ENCODE data around the gene ITCH. TPM values are rescaled to one million over a fixed set of nuclear protein-coding genes. Genes with fewer than 3 reads are reported as not detected.
"Not testable (repeated sequence)": the region's sequence is repeated elsewhere in the genome, so short reads cannot be mapped to it uniquely, and the experiment has no call there.

Gene ITCH
- total RNA-seq, 2 donors from 2014 or later = 46.2 to 70.6 TPM

DNA sequence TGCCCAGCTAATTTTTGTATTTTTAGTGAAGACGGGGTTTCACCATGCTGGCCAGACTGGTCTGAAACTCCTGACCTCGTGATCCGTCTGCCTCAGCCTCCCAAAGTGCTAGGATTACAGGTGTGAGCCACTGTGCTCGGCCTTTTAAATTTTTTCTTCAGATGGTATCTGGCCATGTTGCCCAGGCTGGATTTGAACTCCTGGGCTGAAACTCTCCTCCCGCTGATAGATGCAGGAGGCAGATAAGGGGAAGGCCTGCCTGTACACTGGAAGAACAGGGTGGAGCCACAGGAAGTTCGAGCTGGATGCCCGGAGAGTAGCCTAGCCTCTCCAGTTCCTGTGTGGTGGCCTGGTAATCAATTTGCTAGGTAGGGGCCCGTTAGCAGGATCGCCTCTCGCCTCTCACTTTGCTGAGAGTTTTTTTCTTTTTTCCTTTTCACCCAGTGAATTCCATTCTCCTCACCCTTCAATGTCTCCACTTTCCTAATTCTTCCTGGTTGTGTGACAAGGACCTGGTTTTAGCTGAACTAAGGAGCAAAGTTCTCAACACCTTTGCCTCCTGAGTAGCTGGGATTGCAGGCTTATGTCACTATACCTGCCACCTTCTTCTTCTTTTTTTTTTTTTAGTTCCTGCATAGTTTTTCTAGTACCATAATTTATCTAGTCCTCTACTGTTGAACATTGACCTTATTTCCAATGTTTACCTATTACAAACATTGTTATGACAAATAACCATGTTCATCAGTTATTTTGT, 19.4 kb upstream of the ITCH start:
- H3K9me3 ChIP-seq = no peaks in the 10 kb centered on the region
- no peaks in the 10 kb centered on the region for H3K27me3 ChIP-seq (replicated peaks; ENCODE audit: insufficient read depth)
- DNase-seq (ENCODE audit: low spot score) (no peak), ATAC-seq (ENCODE audit: insufficient number of reproducible peaks, low FRiP score, low read depth) (no peak)
- H3K36me3 ChIP-seq = no peaks in the 10 kb centered on the region
- no peak overlapping the region for H3K4me3 ChIP-seq
- TF ChIP-seq, protein P1, sequence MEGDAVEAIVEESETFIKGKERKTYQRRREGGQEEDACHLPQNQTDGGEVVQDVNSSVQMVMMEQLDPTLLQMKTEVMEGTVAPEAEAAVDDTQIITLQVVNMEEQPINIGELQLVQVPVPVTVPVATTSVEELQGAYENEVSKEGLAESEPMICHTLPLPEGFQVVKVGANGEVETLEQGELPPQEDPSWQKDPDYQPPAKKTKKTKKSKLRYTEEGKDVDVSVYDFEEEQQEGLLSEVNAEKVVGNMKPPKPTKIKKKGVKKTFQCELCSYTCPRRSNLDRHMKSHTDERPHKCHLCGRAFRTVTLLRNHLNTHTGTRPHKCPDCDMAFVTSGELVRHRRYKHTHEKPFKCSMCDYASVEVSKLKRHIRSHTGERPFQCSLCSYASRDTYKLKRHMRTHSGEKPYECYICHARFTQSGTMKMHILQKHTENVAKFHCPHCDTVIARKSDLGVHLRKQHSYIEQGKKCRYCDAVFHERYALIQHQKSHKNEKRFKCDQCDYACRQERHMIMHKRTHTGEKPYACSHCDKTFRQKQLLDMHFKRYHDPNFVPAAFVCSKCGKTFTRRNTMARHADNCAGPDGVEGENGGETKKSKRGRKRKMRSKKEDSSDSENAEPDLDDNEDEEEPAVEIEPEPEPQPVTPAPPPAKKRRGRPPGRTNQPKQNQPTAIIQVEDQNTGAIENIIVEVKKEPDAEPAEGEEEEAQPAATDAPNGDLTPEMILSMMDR (IDR thresholded peaks at IDR 0.05) = no peak
- no peak overlapping the region for H3K27ac ChIP-seq
- no peaks in the 10 kb centered on the region for H3K4me1 ChIP-seq (ENCODE audit: control insufficient read depth in 1 of 2, low read depth in 2 of 2)

DNA sequence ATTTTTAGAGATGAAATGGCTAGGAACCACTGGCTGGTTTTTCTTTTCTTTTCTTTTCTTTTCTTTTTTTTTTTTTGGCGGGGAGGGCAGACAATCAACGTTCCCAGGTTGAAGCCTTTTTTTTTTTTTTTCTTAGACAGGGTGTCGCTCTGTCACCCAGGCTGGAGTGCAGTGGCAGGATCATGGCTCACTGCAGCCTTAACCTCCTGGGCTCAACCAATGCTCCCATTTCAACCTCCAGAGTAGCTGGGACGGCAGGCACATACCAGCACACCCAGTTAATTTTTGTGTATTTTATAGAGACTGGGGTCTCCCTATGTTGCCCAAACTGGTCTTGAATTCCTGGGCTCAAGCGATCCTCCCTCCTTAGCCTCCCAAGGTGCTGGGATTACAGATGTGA, 18.8 kb upstream of the ITCH start:
- Histone ChIP-seq H3K27ac (no peak overlapping the region), H3K9me3 (no peaks in the 10 kb centered on the region), H3K27me3 (replicated peaks; ENCODE audit: insufficient read depth) (no peaks in the 10 kb centered on the region), H3K4me3 (no peak overlapping the region), H3K4me1 (ENCODE audit: control insufficient read depth in 1 of 2, low read depth in 2 of 2) (no peaks in the 10 kb centered on the region), H3K36me3 (no peaks in the 10 kb centered on the region)
- TF ChIP-seq, protein P1 (IDR thresholded peaks at IDR 0.05) = no peak
- ATAC-seq (ENCODE audit: insufficient number of reproducible peaks, low FRiP score, low read depth) (no peak), DNase-seq (ENCODE audit: low spot score) (no peak)

DNA sequence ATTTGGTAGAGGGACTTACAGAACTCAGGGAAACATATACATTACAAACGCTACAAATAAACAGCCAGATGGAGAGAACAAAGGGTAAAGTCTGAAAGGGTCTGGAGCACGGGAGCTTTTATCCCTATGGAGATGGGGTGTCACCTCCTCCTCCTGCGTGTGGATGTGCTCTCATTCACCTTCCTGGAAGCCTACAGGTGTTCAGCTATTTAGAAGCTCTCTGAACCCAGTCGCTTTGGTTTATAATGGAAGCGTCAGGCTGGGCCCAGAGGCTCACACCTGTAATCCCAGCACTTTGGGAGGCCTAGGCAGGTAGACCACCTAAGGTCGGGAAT, 17.7 kb upstream of the ITCH start:
- H3K27me3 ChIP-seq (replicated peaks; ENCODE audit: insufficient read depth) = no peaks in the 10 kb centered on the region
- H3K9me3 ChIP-seq = no peaks in the 10 kb centered on the region
- no peak overlapping the region for H3K27ac ChIP-seq
- no peaks in the 10 kb centered on the region for H3K36me3 ChIP-seq
- DNase-seq (ENCODE audit: low spot score) = no peak
- no peak overlapping the region for H3K4me3 ChIP-seq
- no peaks in the 10 kb centered on the region for H3K4me1 ChIP-seq (ENCODE audit: control insufficient read depth in 1 of 2, low read depth in 2 of 2)
- TF ChIP-seq, protein P1 (IDR thresholded peaks at IDR 0.05) = no peak
- no peak for ATAC-seq (ENCODE audit: insufficient number of reproducible peaks, low FRiP score, low read depth)

DNA sequence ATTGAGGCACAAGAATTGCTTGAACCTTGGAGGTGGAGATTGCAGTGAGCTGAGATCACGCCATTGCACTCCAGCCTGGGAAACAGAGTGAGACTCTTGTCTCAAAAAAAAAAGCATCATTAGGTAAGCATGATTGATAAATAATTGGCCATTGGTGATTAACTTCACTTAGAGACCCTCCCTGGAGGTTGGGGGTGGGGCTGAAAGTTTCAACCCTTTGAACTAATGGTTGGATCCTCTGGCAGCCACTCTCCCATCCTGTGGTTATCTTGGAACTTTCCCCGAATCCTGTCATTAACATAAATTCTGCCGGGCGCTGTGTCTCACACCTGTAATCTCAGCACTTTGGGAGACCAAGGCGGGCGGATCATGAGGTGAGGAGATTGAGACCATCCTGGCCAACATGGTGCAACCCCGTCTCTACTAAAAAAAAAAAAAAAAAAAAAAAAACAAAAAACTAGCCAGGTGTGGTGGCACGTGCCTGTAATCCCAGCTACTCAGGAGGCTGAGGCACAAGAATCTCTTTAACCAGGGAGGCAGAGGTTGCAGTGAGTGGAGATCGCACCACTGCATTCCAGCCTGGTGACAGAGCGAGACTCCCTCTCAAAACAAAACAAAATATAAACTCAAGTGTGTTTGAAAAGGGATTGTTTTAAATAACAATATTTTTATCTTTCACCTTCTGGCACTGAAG, 17.1 kb upstream of the ITCH start:
- ATAC-seq (ENCODE audit: insufficient number of reproducible peaks, low FRiP score, low read depth); H3K4me3 ChIP-seq; H3K4me1 ChIP-seq (ENCODE audit: control insufficient read depth in 1 of 2, low read depth in 2 of 2); H3K9me3 ChIP-seq; H3K36me3 ChIP-seq; H3K27ac ChIP-seq; DNase-seq (ENCODE audit: low spot score); H3K27me3 ChIP-seq (replicated peaks; ENCODE audit: insufficient read depth): not testable (repeated sequence)

DNA sequence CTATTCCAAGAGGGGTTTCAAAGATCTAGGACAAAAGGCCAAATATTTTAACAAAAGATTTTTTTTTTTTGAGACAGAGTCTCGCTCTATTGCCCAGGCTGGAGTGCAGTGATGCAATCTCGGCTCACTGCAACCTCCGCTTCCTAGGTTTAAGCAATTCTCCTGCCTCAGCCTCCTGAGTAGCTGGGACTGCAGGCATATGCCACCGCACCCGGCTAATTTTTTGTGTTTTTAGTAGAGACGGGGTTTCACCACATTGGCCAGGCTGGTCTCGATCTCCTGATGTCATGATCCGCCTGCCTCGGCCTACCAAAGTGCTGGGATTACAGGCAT, 16.6 kb upstream of the ITCH start:
- H3K4me1 ChIP-seq (ENCODE audit: control insufficient read depth in 1 of 2, low read depth in 2 of 2); DNase-seq (ENCODE audit: low spot score); H3K9me3 ChIP-seq; ATAC-seq (ENCODE audit: insufficient number of reproducible peaks, low FRiP score, low read depth); H3K36me3 ChIP-seq; H3K4me3 ChIP-seq; H3K27ac ChIP-seq; H3K27me3 ChIP-seq (replicated peaks; ENCODE audit: insufficient read depth): not testable (repeated sequence)

DNA sequence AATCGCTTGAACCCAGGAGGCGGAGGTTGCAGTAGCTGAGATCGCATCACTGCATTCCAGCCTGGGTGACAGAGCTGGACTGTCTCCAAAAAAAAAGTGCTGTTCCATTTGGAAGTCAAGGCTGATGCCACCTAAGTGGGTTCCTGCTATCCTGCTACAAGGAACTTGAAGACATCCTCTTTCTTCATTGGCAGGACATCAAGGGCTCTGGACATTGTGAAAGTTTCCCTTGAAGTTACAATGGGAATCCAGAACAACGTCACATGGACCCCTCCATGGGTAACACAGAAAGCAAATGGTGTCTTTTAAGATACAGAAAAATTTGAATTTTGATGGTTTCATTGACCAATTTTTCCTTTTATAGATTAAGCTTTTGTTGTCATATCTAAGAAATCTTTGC, 15.5 kb upstream of the ITCH start:
- no peak for ATAC-seq (ENCODE audit: insufficient number of reproducible peaks, low FRiP score, low read depth)
- no peaks in the 10 kb centered on the region for H3K9me3 ChIP-seq

More for the DNA sequence above, 15.5 kb upstream of the ITCH start:
- Histone ChIP-seq H3K27me3 (replicated peaks; ENCODE audit: insufficient read depth) (no peaks in the 10 kb centered on the region), H3K4me1 (ENCODE audit: control insufficient read depth in 1 of 2, low read depth in 2 of 2) (no peaks in the 10 kb centered on the region), H3K36me3 (no peaks in the 10 kb centered on the region), H3K4me3 (no peak overlapping the region), H3K27ac (no peak overlapping the region)
- TF ChIP-seq, protein P1 (IDR thresholded peaks at IDR 0.05) = no peak
- no peak for DNase-seq (ENCODE audit: low spot score)

Measured in thoracic aorta (tissue), 2 donors.